Midbrain (tissue), 1 donor: ENCODE data around the gene MTSS2.
"Not testable (repeated sequence)": the region's sequence is repeated elsewhere in the genome, so short reads cannot be mapped to it uniquely, and the experiment has no call there.

Experiments
- DNase-seq: peaks from one replicate; lab custom pipeline; 2025; lab: John Stamatoyannopoulos, UW

MTSS2 gene

DNA sequence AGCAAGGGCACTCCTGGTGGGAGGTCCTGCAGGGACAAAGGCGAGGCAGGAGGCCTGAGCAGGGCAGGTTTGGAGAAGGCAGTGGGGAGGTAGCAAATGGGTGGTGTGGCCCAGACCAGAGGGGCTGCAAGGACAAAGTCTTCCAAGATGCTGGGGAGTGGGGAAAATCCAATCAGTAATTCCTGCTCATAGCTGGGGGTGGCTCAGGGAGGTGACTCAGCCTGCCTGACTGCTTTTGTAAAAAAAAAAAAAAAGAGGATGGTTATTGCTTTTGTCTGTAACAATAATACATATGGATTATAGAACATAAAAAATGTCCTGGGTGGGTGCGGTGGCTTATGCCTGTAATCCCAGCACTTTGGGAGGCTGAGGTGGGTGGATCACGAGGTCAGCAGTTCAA, 34.3 kb downstream of the MTSS2 start:
- DNase-seq, result no peak

DNA sequence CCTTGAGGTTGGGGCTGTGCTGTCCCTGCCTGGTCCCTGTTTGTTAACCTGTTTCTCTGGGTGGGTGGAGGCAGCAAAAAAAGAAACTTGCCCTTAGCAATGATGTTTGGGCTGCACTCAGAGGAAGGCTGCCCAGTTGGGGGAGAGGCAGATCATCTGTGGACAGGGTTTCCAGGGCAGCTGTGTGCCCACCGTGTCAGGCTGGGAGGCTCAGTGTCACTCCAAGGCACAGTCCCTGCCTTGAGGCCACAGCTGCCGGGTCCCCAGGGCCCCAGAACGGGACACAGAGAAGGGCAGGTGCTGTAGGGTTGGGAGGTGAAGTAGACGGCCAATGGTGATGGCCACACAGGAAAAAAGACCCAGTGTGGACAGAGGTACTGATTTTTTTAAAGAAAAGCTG, 35.6 kb downstream of the MTSS2 start:
- DNase-seq, result no peak

GRCh38 chr16:70649300-70649699, 36.6 kb downstream of the MTSS2 start:
- no peak for DNase-seq

DNA sequence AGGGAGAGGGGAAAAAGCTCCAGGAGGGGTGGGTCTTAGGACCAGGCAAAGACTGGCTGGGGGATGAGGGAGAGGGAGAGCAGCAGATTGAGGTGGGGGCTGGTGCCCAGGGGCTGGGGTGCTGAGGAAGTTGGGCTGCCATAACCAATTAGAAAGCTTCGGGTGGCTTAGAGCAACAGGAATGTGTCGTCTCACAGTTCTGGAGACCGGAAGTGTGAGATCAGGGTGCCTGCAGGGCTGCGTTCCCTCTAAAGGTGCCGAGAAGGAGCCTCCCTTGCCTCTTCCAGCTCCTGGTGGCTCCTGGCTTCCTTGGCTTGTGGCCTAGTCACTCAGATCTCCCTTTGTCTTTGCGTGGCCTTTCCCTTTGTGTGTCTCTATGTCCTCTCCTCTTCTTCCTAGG, 37.2 kb downstream of the MTSS2 start:
- no peak for DNase-seq

GRCh38 chr16:70647441-70648359, 38.2 kb downstream of the MTSS2 start:
- DNase-seq, result no peak

DNA sequence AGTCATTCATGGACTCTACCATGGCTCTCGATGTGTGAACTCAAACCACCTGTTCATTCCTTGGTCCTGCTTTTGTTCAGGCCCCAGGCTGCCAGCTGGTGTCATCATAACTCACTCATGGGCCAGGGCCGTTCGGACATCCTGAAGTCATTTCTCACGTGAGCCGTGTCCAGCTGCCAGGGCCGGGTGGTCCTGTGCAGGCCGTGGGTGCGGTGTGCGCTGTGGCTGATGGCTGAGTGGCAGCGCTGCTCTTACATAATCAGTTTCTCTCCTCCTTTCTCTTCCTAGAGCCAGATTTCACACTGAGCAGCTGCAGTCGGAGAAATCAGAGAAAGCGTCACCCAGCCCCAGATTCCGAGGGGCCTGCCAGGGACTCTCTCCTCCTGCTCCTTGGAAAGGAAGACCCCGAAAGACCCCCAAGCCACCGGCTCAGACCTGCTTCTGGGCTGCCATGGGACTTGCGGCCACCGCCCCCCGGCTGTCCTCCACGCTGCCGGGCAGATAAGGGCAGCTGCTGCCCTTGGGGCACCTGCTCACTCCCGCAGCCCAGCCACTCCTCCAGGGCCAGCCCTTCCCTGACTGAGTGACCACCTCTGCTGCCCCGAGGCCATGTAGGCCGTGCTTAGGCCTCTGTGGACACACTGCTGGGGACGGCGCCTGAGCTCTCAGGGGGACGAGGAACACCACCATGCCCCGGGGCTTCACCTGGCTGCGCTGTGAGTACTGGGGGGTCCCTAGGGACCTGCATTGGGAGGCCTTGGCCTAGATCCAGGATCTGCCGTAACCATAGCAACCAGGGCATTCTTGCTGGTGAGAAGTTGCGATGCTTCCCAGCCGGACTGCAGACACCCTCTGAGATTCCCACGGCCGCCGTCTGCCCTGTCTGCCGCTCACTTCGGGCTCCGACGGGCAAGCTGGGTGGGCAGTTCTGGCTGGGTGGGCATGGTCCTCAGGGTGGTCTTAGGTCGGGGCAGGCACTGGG, 39.3 kb downstream of the MTSS2 start, which contains the start of gene IL34:
Gene IL34 (plus strand): TSS at position 300 of the 982 bp plus-strand sequence. CDS start 389 bp downstream, at position 689.
- peak; percentile 35 for DNase-seq

- DNase-seq, result no peak
Observed at GRCh38 chr16:70644763-70645597, 40.9 kb downstream of the MTSS2 start.

DNA sequence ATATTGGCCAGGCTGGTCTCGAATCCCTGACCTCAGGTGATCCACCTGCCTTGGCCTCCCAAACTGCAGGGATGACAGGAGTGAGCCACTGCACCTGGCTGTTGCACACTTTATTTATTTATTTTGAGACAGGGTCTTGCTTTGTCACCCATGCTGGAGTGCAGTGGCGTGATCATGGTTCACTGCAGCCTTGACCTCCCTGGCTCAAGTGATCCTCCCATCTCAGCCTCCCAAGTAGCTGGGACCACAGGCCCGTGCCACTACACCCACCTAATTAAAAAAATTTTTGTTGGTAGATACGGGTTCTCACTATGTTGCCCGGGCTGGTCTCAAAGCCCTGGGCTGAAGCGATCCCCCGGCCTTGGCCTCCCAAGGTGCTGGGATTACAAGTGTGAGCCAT, 42.6 kb downstream of the MTSS2 start:
- not testable (repeated sequence) for DNase-seq

DNA sequence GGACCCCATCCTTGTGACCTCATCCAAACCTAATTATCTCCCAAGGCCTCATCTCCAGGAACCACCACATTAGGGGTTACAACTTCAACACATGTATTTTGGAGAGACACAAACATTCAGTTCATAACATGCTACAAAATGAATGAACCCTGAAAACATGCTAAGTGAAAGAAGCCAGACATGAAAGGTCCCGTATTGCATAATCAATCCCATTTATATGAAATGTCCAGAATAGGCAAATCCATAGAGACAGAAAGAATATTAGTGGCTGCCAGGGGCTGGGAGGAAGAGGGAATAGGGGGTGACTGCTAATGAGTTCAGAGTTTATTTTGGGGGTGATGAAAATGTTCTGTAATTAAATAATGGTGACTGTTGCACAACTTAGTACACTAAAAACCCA, 43.2 kb downstream of the MTSS2 start:
- DNase-seq, result no peak

DNA sequence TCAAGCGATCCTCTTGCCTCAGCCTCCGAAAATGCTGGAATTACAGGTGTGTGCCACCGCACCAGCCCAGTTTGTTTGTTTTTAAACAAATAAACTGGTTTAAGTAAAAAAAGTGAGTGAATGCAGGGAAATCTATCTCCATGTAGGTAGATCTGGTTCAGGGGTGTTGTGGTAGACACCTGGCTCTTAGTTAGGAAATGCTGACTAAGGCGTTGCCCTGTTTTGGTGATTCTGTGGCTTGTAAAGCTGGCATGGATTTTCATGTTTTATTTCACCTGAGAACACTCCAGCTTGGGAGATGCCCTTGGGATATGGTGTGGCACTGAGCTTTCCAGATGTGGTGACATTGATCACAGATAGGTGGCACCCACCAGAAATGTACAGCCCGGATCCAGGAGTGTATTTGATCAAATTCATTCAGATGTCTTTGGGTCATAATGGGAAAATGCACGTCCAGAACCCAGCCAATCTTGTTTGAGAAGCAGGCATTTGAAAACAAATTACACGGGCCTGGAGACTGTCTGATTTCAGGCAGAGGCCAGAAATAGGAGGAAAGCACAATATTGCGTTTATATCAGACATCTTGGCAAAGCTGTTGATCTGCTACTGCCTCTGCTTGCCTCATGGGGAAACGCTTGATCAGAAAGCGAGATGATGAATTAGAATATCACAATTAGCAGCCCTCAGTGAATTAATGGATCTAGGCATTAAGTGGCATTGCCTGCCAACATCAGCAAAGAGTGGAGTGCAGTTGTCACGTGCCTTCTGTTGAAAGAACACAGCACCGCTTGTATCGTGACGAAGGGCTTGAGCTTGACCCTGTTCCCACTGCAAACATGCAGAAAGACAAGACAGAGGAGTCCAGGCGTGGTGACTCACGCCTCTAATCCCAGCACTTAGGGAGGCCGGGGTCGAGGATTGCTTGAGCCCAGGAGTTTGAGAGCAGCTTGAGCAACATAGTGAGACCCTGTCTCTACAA, 46.8 kb downstream of the MTSS2 start:
- no peak for DNase-seq
